Measurements from ENCODE around the gene TTC7B. TPM values are rescaled to one million over a fixed set of nuclear protein-coding genes. Genes with fewer than 3 reads are reported as not detected.

TTC7B gene
- total RNA-seq, 1 donor from 2014 or later, result 40.4 TPM

DNA sequence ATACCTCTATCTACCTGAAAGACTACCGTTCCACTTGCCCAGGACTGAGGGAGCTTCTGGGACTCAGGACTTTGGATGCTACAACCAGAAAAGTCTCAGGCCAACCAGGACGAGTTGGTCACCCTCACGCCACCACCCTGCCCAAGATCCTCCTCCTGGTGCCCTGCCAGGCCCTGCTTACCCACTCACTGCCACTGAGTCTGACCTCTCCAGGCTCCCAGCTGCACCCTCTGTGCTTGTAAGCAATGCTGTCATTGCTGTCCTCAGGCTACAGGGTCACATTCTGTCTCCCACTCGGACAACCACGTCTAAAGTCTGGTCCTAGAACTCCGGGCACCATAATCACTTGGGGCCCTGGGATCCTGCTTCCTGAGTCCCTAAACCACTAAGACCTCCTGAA is 9.2 kb downstream of the TTC7B start:
- peak overlapping the region; percentile 88 for H3K27ac Mint-ChIP-seq
- peaks cover 3% of the 10 kb centered on the region for H3K36me3 Mint-ChIP-seq
- H3K4me1 Mint-ChIP-seq (ENCODE audit: unreplicated experiment), result peaks cover 45% of the 10 kb centered on the region
- no peak overlapping the region for H3K4me3 Mint-ChIP-seq
- no peak for DNase-seq (ENCODE audit: extremely low spot score, unreplicated experiment)
- no peaks in the 10 kb centered on the region for H3K9me3 Mint-ChIP-seq
- TF ChIP-seq, protein P1, sequence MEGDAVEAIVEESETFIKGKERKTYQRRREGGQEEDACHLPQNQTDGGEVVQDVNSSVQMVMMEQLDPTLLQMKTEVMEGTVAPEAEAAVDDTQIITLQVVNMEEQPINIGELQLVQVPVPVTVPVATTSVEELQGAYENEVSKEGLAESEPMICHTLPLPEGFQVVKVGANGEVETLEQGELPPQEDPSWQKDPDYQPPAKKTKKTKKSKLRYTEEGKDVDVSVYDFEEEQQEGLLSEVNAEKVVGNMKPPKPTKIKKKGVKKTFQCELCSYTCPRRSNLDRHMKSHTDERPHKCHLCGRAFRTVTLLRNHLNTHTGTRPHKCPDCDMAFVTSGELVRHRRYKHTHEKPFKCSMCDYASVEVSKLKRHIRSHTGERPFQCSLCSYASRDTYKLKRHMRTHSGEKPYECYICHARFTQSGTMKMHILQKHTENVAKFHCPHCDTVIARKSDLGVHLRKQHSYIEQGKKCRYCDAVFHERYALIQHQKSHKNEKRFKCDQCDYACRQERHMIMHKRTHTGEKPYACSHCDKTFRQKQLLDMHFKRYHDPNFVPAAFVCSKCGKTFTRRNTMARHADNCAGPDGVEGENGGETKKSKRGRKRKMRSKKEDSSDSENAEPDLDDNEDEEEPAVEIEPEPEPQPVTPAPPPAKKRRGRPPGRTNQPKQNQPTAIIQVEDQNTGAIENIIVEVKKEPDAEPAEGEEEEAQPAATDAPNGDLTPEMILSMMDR (conservative IDR thresholded peaks at IDR 0.05), result no peak
- no peaks in the 10 kb centered on the region for H3K27me3 Mint-ChIP-seq

DNA sequence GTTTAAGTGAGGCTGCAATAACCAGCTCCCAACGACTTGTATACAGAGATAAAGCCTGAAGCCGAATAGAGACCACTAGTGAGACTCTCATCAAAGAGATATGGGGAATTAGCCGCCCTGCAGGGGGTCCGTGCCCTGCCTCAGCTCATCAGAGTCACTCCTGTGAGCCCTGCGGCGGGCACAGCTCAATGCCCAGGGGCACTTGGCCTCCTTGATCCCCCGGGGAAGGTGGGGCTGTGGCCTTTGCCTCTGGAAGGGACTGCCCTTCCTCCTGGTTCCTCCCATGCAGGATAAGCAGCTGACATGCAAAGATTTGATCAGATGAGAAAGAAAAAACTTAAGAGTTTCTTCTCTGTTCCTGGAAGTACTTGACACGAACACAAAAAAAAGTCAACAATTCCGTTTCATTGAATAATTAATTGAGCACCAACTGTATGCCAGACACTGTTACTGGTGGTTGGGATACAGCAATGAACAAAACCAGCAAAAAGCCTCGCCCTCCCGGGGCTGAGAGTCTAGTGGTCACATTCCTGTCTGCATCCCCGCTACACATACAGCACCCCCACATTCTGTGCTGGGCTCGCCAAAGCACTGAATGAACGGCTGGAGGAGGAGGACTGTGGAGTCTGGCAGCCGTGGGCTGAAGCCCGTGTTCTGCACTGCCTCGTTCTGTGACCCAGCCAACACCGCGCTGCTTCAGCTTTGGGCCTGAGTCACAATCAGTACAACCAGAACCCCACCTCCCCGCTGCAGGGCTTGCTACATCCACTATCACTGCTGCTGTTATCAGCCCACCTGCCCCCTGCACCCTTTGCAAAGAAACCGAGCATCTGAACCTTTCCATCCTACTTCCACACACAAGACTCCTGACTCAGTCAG is 10.3 kb downstream of the TTC7B start:
- peak overlapping the region; percentile 88 for H3K27ac Mint-ChIP-seq
- no peak overlapping the region for H3K4me3 Mint-ChIP-seq
- DNase-seq (ENCODE audit: extremely low spot score, unreplicated experiment), result no peak
- H3K36me3 Mint-ChIP-seq, result peaks cover 9% of the 10 kb centered on the region
- H3K27me3 Mint-ChIP-seq, result no peaks in the 10 kb centered on the region
- peaks cover 46% of the 10 kb centered on the region for H3K4me1 Mint-ChIP-seq (ENCODE audit: unreplicated experiment)
- TF ChIP-seq, protein P1 (conservative IDR thresholded peaks at IDR 0.05), result no peak
- peaks cover 5% of the 10 kb centered on the region for H3K9me3 Mint-ChIP-seq

GRCh38 chr14:90805084-90805391 is 11.2 kb downstream of the TTC7B start:
- no peak overlapping the region for H3K27ac Mint-ChIP-seq
- DNase-seq (ENCODE audit: extremely low spot score, unreplicated experiment), result no peak
- no peak overlapping the region for H3K4me3 Mint-ChIP-seq
- peaks cover 9% of the 10 kb centered on the region for H3K36me3 Mint-ChIP-seq
- TF ChIP-seq, protein P1 (conservative IDR thresholded peaks at IDR 0.05), result no peak
- H3K27me3 Mint-ChIP-seq, result no peaks in the 10 kb centered on the region
- H3K4me1 Mint-ChIP-seq (ENCODE audit: unreplicated experiment), result peaks cover 41% of the 10 kb centered on the region
- peaks cover 5% of the 10 kb centered on the region for H3K9me3 Mint-ChIP-seq

GRCh38 chr14:90804292-90805083 is 11.7 kb downstream of the TTC7B start:
- no peak for DNase-seq (ENCODE audit: extremely low spot score, unreplicated experiment)
- H3K4me1 Mint-ChIP-seq (ENCODE audit: unreplicated experiment), result peaks cover 42% of the 10 kb centered on the region
- TF ChIP-seq, protein P1 (conservative IDR thresholded peaks at IDR 0.05), result no peak
- H3K27me3 Mint-ChIP-seq, result no peaks in the 10 kb centered on the region
- H3K4me3 Mint-ChIP-seq, result no peak overlapping the region
- H3K27ac Mint-ChIP-seq, result peak overlapping the region; percentile 92
- H3K36me3 Mint-ChIP-seq, result peaks cover 9% of the 10 kb centered on the region
- peaks cover 5% of the 10 kb centered on the region for H3K9me3 Mint-ChIP-seq

DNA sequence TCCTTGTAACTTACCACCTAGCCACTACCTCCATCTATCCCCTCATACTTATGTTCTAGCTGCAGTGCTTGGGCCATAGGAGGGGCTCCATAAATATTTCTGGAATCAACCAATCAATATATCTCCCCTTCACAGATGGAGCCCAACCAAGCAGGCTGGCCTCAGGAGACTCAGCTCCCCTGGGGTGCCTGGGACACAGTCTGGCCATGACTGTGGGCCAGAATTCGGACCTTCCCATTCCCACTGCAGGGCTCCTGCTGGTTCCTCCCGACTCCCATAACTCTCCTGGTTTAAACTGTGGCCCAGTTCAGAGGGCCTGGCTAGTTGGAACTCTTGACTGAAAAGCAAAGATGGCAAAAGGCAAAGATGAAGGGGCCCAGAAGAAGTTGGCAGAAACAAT is 13.0 kb downstream of the TTC7B start:
- Mint-ChIP-seq H3K36me3 (peaks cover 9% of the 10 kb centered on the region), H3K9me3 (peaks cover 11% of the 10 kb centered on the region), H3K27me3 (no peaks in the 10 kb centered on the region), H3K4me1 (ENCODE audit: unreplicated experiment) (peaks cover 47% of the 10 kb centered on the region), H3K4me3 (no peak overlapping the region), H3K27ac (no peak overlapping the region)
- TF ChIP-seq, protein P1 (conservative IDR thresholded peaks at IDR 0.05), result no peak
- no peak for DNase-seq (ENCODE audit: extremely low spot score, unreplicated experiment)

Measured in type B pancreatic cell (in vitro differentiated cells).